Brain microvascular endothelial cell (primary cell): Measurements from ENCODE around the gene LLPH.

Experiments used
- DNase-seq: peaks from one replicate; pipeline ENCODE4 v3.0.0-alpha.2; 2020
- H3K27ac ChIP-seq: fragments of 250-450 bp; sonication (Bioruptor Pico); 2 replicates; pipeline ENCODE4 v1.5.1; 2020; ENCODE audit warnings: mild to moderate bottlenecking, moderate library complexity
- H3K27me3 ChIP-seq: fragments of 250-450 bp; sonication (Bioruptor Pico); replicated peaks from 2 replicates; pipeline ENCODE4 v1.5.1; 2020; ENCODE audit warnings: mild to moderate bottlenecking
- H3K36me3 ChIP-seq: fragments of 250-450 bp; sonication (Bioruptor Pico); replicated peaks from 2 replicates; pipeline ENCODE4 v1.5.1; 2020; ENCODE audit warnings: mild to moderate bottlenecking
- H3K4me3 ChIP-seq: 2 replicates; pipeline ENCODE4 v1.5.1; 2011; ENCODE audit warnings: low read depth, mild to moderate bottlenecking, control low read depth, low read length, moderate library complexity
- CTCF ChIP-seq: IDR thresholded peaks from 2 replicates; pipeline ENCODE4 v1.5.1; 2011; ENCODE audit warnings: low read depth, mild to moderate bottlenecking, moderate library complexity, low read length, control low read depth, inconsistent platforms; ENCODE audit errors: missing control alignments
- in situ Hi-C: cut with HindIII; loops from 2 replicates; pipeline ENCODE4 v1.10.0; 2017; ENCODE audit warnings: low sequenced_read_pairs, low pct_ligation_motif_present

The LLPH gene

GRCh38 chr12:66144791-66145754, 14.5 kb upstream of the LLPH start:
- no peak overlapping the region for H3K27ac ChIP-seq
- H3K27me3 ChIP-seq, result no peaks in the 10 kb centered on the region
- in situ Hi-C loops, result no loop called here
- no peaks in the 10 kb centered on the region for H3K36me3 ChIP-seq
- peak; percentile 72 for TF ChIP-seq CTCF
- no peak overlapping the region for H3K4me3 ChIP-seq
- peak; percentile 59 for DNase-seq

- no peak for DNase-seq
- in situ Hi-C loops, result no loop called here
- H3K36me3 ChIP-seq, result peaks cover 4% of the 10 kb centered on the region
- H3K27ac ChIP-seq, result no peak overlapping the region
- H3K4me3 ChIP-seq, result no peak overlapping the region
- H3K27me3 ChIP-seq, result no peaks in the 10 kb centered on the region
- no peak for TF ChIP-seq CTCF
Measured at GRCh38 chr12:66143868-66144267, 13.3 kb upstream of the LLPH start.

GRCh38 chr12:66142826-66143225, 12.3 kb upstream of the LLPH start:
- DNase-seq, result no peak
- in situ Hi-C loops, result no loop called here
- H3K4me3 ChIP-seq, result no peak overlapping the region
- no peaks in the 10 kb centered on the region for H3K27me3 ChIP-seq
- TF ChIP-seq CTCF, result no peak
- peaks cover 4% of the 10 kb centered on the region for H3K36me3 ChIP-seq
- H3K27ac ChIP-seq, result no peak overlapping the region

GRCh38 chr12:66141299-66141698, 10.7 kb upstream of the LLPH start:
- Histone ChIP-seq H3K4me3 (no peak overlapping the region), H3K36me3 (peaks cover 7% of the 10 kb centered on the region), H3K27me3 (no peaks in the 10 kb centered on the region), H3K27ac (no peak overlapping the region)
- no peak for TF ChIP-seq CTCF
- in situ Hi-C loops, result no loop called here
- DNase-seq, result no peak

- Histone ChIP-seq H3K27me3 (no peaks in the 10 kb centered on the region), H3K27ac (no peak overlapping the region), H3K4me3 (no peak overlapping the region), H3K36me3 (peaks cover 9% of the 10 kb centered on the region)
- TF ChIP-seq CTCF, result no peak
- no peak for DNase-seq
- in situ Hi-C loops, result no loop called here
Measured at GRCh38 chr12:66140731-66141130, 10.2 kb upstream of the LLPH start.

GRCh38 chr12:66139328-66139727, 8.8 kb upstream of the LLPH start:
- no peak overlapping the region for H3K27ac ChIP-seq
- peaks cover 9% of the 10 kb centered on the region for H3K36me3 ChIP-seq
- no peak for TF ChIP-seq CTCF

More at GRCh38 chr12:66139328-66139727, 8.8 kb upstream of the LLPH start:
- DNase-seq, result no peak
- in situ Hi-C loops, result no loop called here
- H3K4me3 ChIP-seq, result no peak overlapping the region
- no peaks in the 10 kb centered on the region for H3K27me3 ChIP-seq
